Pancreas (tissue), 10 donors: ENCODE measurements around the gene IFI27L1. TPM values are rescaled to one million over a fixed set of nuclear protein-coding genes. Genes with fewer than 3 reads are reported as not detected.

ENCODE experiments used
- ATAC-seq, 4 donors: fragments of 200-7000 bp; cut with Tn5 transposase; one replicate each; pipeline versions ENCODE4 v1.8.0 to v1.9.1; 2020; ENCODE audit warnings: mild to moderate bottlenecking in 4 of 4, moderate library complexity in 4 of 4
- DNase-seq, 6 donors: peaks; one replicate each; pipeline ENCODE4 v3.0.0-alpha.2; 2020
- FAIRE-seq: peaks from 2 replicates; lab custom pipeline; 2012; peaks lifted over from hg19 to GRCh38; lab: Jason Lieb, UNC
- H3K27ac ChIP-seq, 4 donors: fragments of 200-600 bp; sonication (generic); 1 replicate in 3 of 4; 2 replicates in 1 of 4; pipeline versions ENCODE4 v1.5.0 to v1.8.0; 2020
- H3K27me3 ChIP-seq, 4 donors: fragments of 200-600 bp; one replicate each; pipeline ENCODE4 v1.8.0; 2021
- H3K36me3 ChIP-seq, 3 donors: fragments of 200-600 bp; sonication (generic) in 1 of 3; one replicate each; pipeline versions ENCODE4 v1.5.0 to v1.8.0; 2020 to 2021
- H3K4me1 ChIP-seq, 3 donors: fragments of 200-600 bp; one replicate each; pipeline ENCODE4 v1.8.0; 2021
- H3K4me3 ChIP-seq, 4 donors: fragments of 200-600 bp; sonication (generic) in 2 of 4; one replicate each; pipeline versions ENCODE4 v1.5.0 to v1.8.0; 2020 to 2021
- H3K9me3 ChIP-seq, 4 donors: fragments of 200-600 bp; one replicate each; pipeline ENCODE4 v1.8.0; 2021
- WGBS, 2 donors: extraction: QIAGEN DNeasy Blood & Tissue Kit; methylation state at CpG; one replicate each; pipeline ENCODE4 v1.1.7; 2013; 5-methylcytosine and 5-hydroxymethylcytosine counted together
- intact Hi-C, 3 donors: fragments of 100-400 bp; cut with DNase I; formaldehyde crosslinking; loops; one replicate each; pipeline versions ENCODE4 v1.11.1 to v1.14.2; 2022
- polyA plus RNA-seq, 2 donors: library from polyadenylated mRNA; stranded (reverse); fragments of 200-250 nt; gene quantifications; one replicate each; pipeline ENCODE4 v1.2.3, GENCODE V29; 2013
- total RNA-seq, 6 donors: library from RNA; stranded (reverse); fragmentation: NEBNext Ultra II Directional in 4 of 6; extraction: Animal tissue kit (Norgen Biotek cat#: 25700) in 4 of 6; gene quantifications; one replicate each; pipeline versions ENCODE4 v1.2.1 to v1.2.4, GENCODE V29; 2021 to 2023
- TF ChIP-seq, protein P1 (sequence below), 4 donors: fragments of 200-600 bp; sonication (generic) in 3 of 4; IDR thresholded peaks; one replicate each; pipeline versions ENCODE4 v1.5.0 to v1.8.0; 2021; ENCODE audit warnings: antibody characterized with exemption in 4 of 4
- donor health status: healthy with polysubstance abuse.
- donor health status: DM: no; HTN: no; CAD: no; lungs with moderate emphysema.
- donor health status: DM: no; HTN: no; CAD: no.
- donor health status: control.
- donor health status: control.
- donor health status: Bipolar disorder and iron deficiency.
- donor health status: DM: yes; HTN: yes; CAD: no.
- donor health status: DM: no; HTN: no; CAD: no.
- donor health status: DM: no; HTN: no; CAD: no.
- donor health status: DM: yes; HTN: yes; CAD: no.

Gene IFI27L1
- total and polyA plus RNA-seq, 8 donors = 3.8 to 14.3 (median 7.7) TPM

DNA sequence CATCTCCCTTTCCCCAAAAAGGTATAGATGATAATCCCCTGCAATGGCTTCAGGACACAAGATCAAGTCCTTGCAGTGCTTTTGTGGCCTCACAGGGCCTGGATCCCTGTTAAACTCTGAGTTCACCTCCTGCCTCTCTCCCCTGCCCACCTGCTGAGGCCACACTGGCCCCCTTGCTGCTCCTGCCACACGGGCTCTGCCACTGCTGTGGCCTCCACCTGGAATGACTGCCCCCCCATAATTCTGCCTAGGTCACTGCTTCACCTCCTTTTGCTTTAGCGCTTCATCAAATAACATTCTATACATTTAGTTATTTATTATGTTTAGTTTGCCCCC is 28.8 kb downstream of the IFI27L1 start:
- Histone ChIP-seq H3K9me3 (no peaks in the 10 kb centered on the region), H3K4me1 (no peaks in the 10 kb centered on the region), H3K36me3 (no peaks in the 10 kb centered on the region), H3K27me3 (no peaks in the 10 kb centered on the region), H3K27ac (no peak overlapping the region), H3K4me3 (no peak overlapping the region)
- ATAC-seq (no peak), FAIRE-seq (no peak), DNase-seq (no peak)
- TF ChIP-seq, protein P1, sequence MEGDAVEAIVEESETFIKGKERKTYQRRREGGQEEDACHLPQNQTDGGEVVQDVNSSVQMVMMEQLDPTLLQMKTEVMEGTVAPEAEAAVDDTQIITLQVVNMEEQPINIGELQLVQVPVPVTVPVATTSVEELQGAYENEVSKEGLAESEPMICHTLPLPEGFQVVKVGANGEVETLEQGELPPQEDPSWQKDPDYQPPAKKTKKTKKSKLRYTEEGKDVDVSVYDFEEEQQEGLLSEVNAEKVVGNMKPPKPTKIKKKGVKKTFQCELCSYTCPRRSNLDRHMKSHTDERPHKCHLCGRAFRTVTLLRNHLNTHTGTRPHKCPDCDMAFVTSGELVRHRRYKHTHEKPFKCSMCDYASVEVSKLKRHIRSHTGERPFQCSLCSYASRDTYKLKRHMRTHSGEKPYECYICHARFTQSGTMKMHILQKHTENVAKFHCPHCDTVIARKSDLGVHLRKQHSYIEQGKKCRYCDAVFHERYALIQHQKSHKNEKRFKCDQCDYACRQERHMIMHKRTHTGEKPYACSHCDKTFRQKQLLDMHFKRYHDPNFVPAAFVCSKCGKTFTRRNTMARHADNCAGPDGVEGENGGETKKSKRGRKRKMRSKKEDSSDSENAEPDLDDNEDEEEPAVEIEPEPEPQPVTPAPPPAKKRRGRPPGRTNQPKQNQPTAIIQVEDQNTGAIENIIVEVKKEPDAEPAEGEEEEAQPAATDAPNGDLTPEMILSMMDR (IDR thresholded peaks at IDR 0.05) = no peak
- WGBS, 2 donors = 85 to 88% methylated on average over 2 of the region's 2 CpGs
- intact Hi-C loops = no loop called here

DNA sequence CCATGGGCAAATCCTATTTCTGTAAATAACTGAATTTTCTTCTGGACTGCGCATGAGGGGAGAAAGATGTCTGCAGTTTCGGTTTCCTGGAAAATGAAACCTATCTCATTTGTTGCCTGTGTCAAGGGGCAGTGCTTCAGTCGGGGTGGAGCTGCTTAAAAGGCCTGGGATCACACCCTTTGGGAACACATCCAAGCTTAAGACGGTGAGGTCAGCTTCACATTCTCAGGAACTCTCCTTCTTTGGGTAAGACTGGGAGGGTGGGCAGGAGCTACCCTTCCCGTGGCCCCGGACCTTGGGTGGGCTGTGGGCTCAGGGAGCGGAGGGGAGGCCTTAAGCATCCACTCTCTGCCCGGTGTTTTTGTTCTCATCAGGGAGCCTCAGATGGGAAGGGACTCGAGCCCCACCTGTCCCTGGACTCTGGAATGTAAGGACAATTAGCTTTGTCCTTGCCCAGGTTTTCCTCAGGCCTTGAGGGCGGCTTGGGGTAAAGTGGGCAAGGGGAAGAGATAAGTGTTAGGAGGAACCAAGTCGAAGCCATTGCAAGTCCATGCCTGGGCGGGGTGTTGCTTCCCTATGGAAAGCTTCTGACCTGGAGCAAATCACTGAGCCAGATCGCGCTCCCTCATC is 29.6 kb downstream of the IFI27L1 start, which contains the start of gene IFI27:
IFI27 (plus strand) TSS at position 185 of the 630 bp plus-strand sequence.
- WGBS, 2 donors = 74 to 81% methylated on average over 14 of the region's 14 CpGs
- peak in 2 of 4 donors; percentile 38 to 49 for ATAC-seq
- Histone ChIP-seq H3K36me3 (no peaks in the 10 kb centered on the region), H3K9me3 (no peaks in the 10 kb centered on the region), H3K27ac (no peak within 1 kb of the TSS), H3K4me1 (no peaks in the 10 kb centered on the region), H3K27me3 (no peaks in the 10 kb centered on the region), H3K4me3 (peak within 1 kb of the TSS in 1 of 4 donors; percentile 14)
- FAIRE-seq = peak; percentile 34
- DNase-seq = no peak
- intact Hi-C loops = no loop called here
- TF ChIP-seq, protein P1 (IDR thresholded peaks at IDR 0.05) = no peak

DNA sequence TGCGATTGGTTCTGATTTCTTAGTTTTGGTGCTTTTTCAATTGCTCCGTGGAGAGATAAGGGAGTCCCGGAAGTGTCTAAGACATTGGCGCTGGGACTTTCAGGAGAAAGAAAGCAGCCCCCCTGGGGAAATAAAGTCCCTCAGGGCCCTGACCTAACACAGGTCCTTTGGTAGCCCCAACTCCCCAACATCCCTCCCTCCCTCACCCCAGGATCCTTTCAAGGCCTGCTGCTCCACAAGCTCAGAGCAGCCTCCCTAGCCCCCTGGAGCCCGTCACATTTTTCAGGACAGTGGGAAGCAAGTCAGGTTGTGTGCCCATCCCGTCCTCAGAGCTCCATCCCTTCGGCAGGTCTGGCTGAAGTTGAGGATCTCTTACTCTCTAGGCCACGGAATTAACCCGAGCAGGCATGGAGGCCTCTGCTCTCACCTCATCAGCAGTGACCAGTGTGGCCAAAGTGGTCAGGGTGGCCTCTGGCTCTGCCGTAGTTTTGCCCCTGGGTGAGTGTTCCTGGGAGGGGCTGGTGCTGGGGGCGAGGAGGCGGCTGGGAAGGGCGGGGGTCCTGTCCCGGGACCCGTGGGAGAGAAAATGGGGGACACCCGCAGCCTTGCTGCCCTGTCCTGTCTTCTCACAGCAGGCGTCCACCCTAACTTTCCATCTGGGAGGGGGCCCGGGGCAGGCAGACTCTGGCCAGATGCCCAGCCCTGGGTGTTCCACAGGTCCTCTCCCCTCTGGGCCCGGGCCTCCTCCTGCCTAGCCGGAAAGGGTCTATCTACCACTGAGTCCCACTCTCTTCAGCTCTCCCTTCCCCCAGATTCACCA is 30.4 kb downstream of the IFI27L1 start:
- ATAC-seq = no peak
- H3K4me3 ChIP-seq = peak overlapping the region in 1 of 4 donors; percentile 14

DNA sequence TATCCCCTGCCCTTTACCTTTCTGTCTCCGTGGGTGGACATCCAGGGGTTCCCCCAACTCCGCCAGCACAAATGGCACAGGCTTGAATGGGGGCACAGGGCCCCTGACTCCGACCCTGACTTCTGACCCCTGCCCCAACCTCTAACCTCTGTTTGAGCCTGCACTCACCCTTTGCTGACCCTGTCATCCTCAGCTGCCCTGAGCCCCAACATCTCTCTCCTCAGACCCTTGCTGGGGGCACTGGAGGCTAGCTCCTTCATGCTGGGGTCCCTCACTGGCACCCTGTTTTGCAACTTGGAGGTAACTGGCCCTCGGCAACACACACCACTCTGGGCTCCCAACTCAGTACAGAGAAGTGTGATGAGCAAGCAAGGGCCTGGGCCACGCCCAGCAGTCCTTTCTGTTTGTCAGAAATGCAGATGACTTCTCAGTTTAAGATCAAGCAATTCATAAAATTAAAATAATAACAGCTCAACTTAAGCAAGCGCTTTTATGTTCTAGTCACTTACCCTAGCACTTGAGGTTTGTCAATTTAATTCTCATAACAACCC is 31.5 kb downstream of the IFI27L1 start:
- Histone ChIP-seq H3K27ac (no peak overlapping the region), H3K27me3 (no peaks in the 10 kb centered on the region), H3K9me3 (no peaks in the 10 kb centered on the region), H3K4me1 (no peaks in the 10 kb centered on the region), H3K36me3 (no peaks in the 10 kb centered on the region), H3K4me3 (peak overlapping the region in 1 of 4 donors; percentile 14)
- 77 to 81% methylated on average over 6 of the region's 6 CpGs for WGBS, 2 donors
- TF ChIP-seq, protein P1 (IDR thresholded peaks at IDR 0.05) = no peak
- FAIRE-seq (no peak), DNase-seq (no peak), ATAC-seq (no peak)
- intact Hi-C loops = no loop called here

More for the DNA sequence above, 30.4 kb downstream of the IFI27L1 start:
- Histone ChIP-seq H3K9me3 (no peaks in the 10 kb centered on the region), H3K27ac (no peak overlapping the region), H3K27me3 (no peaks in the 10 kb centered on the region), H3K36me3 (no peaks in the 10 kb centered on the region), H3K4me1 (no peaks in the 10 kb centered on the region)
- 78 to 88% methylated on average over 18 to 20 of the region's 20 CpGs for WGBS, 2 donors
- FAIRE-seq (no peak), DNase-seq (no peak)
- intact Hi-C loops = no loop called here
- TF ChIP-seq, protein P1 (IDR thresholded peaks at IDR 0.05) = no peak
